Fibroblast of peridontal ligament (primary cell): ENCODE results near the gene VDR.

Experiments used
- DNase-seq: peaks from one replicate; pipeline ENCODE4 v3.0.0-alpha.2; 2010; ENCODE audit errors: extremely low read depth

VDR gene

DNA sequence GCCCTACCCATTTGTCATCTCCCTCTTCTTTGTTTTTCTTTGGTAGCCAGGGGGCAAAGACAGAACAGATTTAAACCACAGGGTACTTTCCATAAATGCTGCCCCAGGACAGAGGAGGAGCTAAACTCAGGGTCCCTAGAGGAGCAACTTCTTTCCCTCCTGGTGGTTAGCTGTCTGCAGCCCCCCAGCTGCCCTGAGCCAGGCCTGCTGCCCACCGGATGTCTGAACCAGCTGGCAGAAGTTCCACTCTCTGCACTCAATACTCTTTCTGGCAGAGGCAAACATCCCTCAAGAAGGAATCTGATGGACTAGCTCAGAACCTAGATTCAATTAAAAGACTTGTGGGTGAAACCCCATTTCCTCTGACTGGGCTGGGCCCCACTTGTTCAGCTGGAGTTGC lies 10.7 kb downstream of the VDR start:
- DNase-seq, result no peak

DNA sequence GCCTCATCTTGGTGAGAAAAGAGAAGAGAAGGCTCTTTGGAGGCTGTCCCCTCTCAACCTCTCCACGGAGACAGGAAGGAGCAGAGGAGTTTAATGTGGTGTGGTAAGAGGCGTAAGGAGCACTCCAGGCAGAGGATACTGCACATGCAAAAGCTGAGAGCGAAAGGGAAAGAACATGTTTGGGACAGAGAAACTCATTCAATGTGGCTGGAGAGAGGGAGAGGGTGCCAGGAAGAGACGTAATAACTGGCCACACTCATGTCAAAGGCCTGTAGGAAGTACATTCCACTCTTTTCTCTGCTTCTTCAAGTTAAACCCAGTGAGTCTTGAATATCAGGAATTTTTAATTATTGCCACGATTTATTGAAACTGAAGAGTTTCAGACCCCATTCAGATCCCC lies 12.0 kb downstream of the VDR start:
- DNase-seq, result peak; percentile 56

DNA sequence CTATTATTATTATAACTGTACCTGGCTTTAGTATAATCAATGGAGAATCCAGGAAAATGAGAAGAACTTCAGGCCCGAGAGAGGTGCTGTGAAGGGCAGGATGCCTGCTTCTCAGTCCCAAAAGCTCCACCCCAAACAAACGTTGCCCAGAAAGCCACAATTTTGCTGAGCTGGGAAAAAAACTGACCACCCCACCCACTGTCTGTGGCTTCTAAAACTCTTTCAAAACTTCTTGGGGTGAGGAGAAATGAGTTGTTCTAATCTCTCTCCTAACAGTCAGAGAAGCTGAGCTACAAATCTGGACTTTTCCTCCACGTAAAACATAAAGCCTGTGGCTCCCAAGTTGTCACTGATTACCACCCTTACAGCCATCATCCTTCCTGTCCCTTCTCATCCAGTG lies 13.4 kb downstream of the VDR start:
- DNase-seq, result peak; percentile 67

DNA sequence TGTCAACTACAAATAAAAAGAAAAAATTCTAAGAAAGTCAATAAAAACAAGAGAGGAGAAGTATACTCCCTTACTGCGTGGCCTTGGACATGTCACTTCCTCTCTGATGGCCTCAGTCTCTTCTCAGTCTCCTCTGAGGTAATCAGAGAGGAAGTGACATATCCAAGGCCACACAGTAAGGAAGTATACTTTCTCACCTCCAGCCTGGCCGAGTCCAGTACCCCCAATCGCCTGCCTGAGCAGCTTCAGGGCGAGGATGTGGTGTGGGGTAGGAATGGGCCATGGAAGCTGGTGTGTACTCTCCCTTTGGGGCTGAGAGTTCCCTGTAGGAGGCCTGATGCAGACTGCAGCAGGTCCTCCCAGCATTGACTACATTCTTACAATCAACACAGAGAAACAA lies 15.8 kb downstream of the VDR start:
- no peak for DNase-seq

DNA sequence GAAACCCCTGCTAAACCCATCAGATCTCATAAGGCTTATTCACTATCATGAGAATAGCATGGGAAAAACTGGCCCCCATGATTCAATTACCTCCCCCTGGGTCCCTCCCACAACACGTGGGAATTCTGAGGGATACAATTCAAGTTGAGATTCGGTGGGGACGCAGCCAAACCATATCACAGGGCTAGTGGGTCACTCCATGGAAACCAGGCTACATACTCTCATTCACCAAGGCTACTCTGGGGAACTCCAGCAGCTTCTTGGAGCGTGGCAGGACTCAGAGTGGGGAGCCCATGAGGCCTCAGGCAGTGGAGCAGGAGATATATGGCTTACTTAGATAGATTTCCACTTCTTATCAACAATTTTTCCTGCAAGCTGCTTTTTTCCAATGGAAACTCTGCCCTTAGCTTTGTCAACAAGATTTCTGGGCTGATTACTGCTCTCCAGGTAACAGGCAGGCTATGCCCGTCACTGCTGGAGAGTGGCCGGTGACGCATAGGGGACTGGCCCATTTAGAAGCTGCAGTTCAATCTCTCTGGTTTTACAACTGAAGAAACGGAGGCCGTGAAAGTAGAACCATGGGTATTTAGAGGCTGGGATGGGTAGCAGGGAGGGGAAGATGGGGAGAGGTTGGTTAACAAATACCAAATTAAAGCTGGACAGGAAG lies 16.5 kb downstream of the VDR start:
- no peak for DNase-seq

DNA sequence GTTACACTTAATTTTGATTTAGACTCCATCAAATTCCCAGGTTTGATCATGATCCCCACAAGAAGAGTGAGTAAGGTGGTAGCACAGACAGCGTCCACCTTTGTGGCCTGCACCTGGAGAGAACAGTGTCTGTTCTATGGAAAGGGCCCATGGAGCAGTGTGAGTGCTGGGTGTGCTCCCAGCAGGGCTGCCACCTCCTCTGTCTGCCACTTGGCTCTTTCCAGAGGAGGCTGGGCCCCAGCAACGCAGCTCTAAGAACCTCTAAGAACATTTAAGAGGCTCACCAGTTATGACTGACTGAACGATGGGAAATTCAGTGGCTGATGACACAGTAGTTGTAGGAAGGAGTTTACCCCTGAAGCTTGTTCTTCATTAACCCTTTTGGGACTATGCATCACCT lies 17.3 kb downstream of the VDR start:
- DNase-seq, result no peak

DNA sequence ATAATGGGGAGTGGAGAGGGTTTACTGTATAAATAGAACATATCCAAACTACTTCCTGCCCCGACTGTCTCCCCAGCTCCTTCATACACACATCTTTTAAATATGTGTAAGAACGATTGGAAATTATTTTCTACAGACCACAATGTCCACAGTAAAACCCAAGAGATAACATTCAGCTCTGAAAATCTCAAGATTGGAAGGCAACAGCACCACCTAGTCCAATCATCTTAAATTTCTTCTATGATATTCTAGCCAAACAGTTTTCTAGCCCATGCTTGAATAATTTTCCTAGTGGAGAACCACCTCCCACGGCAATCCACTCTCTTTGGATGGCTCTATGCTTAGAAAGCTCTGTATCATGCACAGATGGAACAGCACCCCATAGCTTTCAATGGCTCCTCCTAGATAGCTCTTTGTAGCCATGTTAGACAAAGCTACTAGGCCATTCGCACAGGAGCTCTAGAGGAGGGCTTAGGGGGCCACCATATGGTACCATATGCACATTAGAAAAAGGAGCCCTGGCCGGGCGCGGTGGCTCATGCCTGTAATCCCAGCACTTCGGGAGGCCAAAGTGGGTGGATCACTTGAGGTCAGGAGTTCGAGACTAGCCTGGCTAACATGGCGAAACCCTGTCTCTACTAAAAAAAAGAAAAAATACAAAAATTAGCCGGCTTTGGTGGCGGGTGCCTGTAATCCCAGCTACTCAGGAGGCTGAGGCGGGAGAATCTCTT lies 18.1 kb downstream of the VDR start:
- peak; percentile 60 for DNase-seq

DNA sequence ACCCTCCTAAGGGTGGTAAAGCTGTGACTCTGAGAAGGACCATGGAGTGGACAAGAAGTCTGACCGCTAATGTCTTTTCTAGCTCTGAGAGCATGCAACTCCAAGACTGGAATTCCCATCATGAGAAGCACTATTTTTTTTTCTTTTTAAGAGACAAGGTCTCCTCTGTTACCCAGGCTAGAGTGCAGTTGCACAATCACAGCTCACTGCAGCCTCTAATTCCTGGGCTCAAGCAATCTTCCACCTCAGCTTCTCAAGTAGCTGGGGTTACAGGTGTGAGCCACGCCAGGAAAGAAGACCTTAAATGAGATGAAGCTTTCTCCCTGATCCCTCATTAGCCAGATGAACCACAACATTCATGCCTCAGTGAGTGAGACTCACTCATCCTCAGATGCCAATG lies 19.2 kb downstream of the VDR start:
- DNase-seq, result no peak

DNA sequence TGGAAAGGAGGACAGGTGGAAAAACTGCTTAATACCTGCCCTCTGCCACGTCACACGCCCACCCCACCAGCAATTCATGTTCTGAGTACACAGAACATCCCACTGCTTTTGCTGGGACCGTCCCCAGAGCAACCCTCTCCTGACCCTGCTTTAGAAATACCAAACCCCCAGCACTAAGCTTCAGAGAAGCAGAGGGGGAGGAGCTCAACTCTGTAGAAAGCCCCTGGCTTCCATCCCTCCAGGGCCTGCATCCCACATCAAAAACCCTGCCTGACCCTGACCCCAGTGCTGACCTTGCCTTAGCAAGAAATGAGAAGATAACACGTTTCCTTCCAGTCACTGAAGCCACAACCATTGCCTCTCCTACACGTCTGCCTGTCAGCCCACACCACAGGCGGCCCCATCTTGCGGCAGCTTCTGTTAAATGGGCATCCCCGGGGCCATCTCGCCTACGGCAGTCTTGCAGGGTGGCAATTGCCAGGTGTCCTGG lies 19.7 kb downstream of the VDR start:
- no peak for DNase-seq

DNA sequence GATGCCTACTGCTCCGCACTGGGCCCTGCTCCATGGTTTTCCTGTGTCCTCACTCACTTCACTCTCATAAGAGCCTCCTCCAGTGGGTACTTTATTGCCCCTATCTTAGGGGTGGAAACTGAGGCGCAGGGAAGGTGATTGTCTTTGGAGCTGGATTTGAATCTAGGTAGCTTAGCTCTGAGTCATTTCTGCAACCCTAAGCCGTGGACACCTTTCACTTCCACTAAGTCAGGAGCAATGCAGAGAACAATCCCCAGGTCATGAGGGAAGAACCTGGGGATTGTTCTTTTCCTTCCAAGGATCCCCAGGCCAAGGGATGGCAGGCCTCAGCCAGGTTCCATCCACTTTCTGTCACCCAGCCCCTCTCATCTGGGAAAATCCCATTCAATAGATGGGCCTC lies 20.3 kb downstream of the VDR start:
- no peak for DNase-seq

DNA sequence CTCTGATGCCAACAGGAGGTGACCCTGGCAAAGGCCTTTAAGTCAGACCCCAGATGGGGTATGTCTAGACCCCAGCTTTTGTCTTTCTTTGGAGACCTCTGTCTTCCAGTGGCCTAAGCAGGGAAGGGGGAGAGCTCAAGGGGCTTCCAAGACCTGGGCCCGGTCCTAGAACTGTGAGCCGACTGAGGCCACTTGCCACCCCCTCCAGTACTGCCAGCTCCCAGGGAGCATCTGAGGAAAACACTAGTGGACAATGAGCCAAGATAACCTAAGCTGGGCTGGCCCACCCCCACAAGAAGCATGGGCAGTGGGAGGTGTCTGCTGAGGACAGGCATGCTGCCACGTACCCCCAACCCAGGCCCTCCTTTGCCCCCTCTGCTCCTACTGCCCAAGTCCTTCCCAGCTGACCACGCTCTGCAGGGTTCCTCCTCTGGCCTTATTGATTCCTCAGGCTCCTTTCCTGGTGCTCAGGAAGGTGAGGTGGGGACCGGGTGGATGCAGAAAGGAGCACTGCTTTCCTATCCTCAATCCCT lies 21.1 kb downstream of the VDR start:
- no peak for DNase-seq

DNA sequence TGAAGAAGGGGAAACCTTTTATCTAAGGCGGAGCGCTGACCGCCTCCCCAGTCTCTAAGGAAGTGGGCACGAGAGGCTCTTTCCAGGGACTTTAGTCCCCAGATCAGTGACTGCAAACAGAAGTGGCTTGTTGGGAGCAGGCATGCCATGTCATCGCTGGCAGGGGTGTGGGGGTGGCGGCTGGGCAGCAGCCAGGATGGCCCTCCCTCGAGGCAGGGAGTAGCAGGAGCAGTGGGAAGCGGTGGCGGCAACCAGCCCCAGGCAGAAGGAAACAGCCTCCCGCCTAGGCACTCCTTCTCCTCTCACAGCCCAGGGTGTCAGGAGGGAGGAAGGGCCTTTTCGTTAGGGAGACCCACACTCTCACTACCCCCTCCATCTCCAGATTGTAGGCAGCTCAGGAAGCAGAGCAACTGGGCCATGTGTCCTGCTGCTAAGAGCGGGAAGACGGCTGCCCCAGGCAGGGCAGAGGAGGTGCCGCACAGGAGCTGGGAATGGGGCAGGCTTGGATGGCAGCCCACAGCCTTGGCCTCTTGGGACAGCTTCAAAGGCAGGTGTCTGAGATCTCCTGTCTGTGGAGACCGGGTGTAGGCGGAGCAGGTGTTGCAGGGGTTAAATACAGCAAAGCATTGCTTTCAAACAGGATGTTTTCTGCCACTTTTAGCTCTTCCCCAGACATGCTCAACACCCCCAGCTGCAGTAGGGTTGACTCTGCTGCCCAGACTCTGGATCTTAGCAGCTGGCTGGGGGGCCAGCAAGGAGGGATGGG lies 21.8 kb downstream of the VDR start:
- DNase-seq, result no peak

DNA sequence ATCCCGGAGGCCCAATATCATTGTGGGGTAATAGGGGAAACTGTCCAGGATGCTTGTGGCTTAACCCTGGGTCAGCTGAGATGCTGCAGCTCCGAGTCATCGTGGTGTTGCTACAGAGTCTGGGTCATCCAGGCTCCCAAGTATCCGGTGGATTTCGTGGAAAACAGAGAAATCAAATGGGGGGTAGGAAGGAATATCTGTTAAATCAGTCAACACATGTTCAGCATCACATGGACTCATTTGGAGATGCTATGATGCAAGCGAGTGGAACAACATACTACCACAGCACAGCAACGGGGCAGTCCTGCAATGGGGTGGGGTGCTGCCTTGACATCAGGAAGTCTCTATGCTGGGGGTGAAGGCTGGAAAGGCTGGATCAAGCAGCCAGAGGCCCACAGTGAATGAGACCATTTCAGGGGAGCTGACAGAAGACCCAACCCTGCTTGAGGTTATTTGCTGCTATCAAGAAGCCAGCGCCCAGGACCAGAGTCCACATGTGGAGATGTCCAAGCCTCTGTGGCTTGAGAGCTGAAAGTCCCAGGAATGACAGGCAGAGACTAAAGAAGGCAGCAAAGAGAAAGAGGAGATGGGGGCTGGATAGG lies 22.9 kb downstream of the VDR start:
- DNase-seq, result peak; percentile 99

DNA sequence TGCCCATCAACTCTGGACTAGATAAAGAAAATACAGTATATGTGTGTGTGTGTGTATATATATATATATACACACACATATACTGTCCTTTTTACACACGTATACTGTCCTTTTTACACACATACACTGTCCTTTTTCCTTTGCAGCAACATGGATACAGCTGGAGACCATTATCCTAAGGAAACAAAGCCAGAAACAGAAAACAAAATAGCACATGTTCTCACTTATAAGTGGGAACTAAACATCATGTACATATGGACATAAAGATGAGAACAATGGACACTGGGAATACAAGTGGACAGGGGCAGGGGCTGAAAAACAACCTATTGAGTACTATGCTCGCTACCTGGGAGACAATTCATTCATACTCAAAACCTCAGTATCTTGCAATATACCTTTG lies 23.7 kb downstream of the VDR start:
- DNase-seq, result peak; percentile 51

DNA sequence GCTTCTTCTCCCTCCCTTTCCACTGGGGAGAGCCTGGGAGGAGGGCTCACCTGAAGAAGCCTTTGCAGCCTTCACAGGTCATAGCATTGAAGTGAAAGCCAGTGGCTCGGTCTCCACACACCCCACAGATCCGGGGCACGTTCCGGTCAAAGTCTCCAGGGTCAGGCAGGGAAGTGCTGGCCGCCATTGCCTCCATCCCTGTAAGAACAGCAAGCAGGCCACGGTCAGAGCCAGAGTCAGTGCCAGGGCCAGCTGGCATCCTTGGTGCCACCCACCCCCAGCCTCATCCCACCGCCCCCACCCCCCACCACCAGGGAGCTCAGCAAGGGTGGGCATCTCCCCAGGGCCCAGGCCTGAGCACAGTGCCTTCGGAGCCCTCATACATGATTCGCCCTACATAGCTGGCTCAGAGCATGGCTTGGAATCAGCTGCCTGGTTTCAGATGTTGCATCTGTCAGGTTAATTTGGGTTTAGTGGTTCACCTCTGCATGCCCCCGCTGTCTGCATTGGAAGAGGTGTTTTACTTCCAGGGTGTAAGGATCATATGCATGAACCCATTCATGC lies 25.8 kb downstream of the VDR start:
- no peak for DNase-seq

DNA sequence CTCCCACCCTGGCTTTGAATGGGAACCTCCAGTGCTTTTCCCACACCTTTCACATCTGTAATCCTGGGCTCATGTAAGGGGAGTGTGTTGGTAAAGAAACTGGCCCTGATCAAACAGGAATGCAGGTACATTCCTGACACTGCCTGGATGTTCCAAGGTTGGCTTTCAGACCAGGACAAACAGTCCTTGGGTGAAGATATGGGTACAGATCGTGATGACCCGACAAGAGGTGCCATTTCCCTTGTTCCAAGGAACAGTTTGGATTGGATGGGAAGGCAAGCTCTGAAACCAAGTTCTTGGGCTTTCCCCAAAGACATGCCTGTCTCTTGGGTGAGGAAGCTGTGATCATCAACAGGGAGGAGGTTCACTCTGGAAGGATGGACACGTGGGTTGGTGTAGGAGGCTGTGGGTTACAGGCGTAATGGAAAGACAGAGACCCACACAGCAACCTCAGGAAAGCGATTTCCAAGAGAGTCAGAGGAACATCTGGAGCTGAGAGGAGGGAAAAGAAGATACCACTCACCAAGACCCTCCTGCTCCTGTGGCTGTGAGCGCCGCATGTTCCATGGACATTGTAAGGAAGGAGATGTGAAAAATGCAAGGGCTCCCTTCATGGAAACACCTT lies 26.4 kb downstream of the VDR start:
- DNase-seq, result no peak

DNA sequence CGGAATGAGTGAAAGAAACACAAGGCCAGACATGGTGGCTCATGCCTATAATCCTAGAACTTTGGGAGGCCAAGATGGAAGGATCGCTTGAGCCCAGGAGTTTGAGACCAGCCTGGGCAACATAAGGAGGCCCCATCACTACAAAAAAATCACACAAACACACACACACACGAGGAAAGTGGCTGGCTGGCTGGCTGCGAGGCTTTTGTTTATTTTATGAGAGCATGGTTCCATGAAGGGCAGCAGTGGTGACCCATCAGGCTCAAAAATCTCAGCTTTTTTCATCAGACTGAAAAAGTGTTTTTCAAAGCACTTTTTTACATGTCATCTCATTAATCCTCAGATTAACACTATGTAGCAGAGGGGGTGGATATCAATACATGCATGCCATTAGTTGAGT lies 27.7 kb downstream of the VDR start:
- DNase-seq, result no peak

DNA sequence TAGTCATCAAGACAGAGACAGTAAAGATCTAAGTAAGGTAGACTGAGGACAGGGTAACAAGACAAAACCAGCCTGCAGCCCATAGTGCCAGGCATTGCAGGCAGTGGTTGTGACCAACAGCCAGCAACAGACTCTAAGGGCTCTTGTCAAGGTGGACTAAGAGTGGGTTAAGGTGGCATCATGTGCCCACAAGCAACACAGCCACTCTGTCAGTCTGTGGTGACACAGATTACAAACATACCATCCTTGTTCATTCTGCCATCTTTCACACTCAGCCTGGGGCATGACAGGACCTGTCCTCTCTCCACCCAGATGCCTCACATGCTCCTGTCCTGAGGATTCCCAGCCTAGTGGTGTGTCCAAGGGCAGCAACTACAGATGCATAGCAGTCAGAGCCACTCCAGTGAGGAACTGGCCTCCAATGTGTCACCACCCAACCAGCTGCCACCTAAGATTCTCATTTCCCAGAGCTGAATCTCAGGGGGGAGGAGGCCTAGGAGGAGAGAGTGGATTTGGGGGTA lies 28.3 kb downstream of the VDR start:
- no peak for DNase-seq

DNA sequence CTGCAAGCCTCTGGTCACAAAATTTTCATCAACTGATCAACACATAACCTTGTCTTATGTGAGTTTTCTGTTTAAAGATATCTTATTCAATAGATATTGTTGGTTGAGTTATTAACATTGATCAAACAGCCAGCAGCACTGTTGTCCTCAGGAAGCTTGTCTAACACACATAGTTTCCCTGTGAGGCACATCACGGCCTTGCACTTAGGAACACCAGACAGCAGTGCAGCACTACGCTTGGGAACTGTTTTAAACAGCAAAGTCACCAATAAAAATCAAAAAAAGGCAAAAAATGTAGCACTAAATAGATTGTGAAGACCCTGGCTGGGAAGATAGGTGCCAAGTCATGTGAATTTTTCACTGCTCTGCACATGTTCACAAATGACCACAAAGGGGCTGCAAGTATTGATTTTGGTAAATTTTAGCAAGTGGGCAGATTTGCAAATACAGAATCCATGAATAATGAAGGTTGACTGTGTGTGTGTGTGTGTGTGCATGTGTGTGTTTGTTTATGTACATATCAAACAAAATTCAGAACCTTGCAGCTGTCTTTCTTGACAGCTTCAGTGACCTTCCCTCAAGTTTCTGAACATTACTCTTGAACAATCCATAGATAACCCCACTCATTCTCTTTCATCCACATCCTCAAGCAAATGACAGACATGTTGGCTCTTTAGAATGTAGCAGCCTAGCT lies 28.9 kb downstream of the VDR start:
- no peak for DNase-seq

DNA sequence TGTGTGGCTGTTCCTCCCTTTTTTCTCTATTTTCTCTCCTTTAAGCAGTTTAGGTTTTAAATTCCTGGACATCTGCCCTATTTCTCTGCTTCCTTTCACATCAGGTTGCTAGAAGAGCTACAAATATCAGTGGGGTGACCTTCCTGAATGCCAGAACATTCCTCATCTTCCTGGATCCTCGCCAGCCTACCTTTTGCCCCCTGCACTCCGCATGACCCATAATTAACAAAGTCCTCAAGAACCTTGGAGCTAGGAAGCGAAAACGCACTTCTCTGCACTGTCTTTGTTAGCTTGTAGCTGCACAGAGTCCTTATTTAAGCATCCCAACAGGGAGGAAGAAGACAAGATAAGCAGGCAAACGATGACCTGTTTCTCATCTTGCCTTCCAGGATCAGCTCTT lies 30.5 kb downstream of the VDR start:
- no peak for DNase-seq
